LNCaP clone FGC (cell line): ENCODE measurements around the gene ATP8A1.

ENCODE experiments used
- DNase-seq: peaks from one replicate; pipeline ENCODE4 v3.0.0-alpha.2; 2011; ENCODE audit warnings: low read depth
- H3K4me3 ChIP-seq: 2 replicates; pipeline ENCODE4 v1.5.1; 2011; ENCODE audit warnings: mild to moderate bottlenecking, low read depth, low read length, control low read depth
- CTCF ChIP-seq: IDR thresholded peaks from 2 replicates; pipeline ENCODE4 v1.5.1; 2012; ENCODE audit warnings: mild to moderate bottlenecking; ENCODE audit not compliant: control insufficient read depth, insufficient read depth; ENCODE audit errors: extremely low read depth

ATP8A1 gene

GRCh38 chr4:42359711-42360110 is 297.2 kb downstream of the ATP8A1 start:
- TF ChIP-seq CTCF: no peak
- H3K4me3 ChIP-seq: peak overlapping the region; percentile 43
- no peak for DNase-seq
